ENCODE measurements around the gene PBX2. TPM values are rescaled to one million over a fixed set of nuclear protein-coding genes. Genes with fewer than 3 reads are reported as not detected.

The PBX2 gene
- total RNA-seq, 1 donor = 35.4 TPM

GRCh38 chr6:32171234-32171633 lies 18.8 kb downstream of the PBX2 start:
- DNase-seq (ENCODE audit: low read depth) = no peak
- H3K4me3 ChIP-seq (ENCODE audit: low read depth, low read length) = no peak overlapping the region
- TF ChIP-seq CTCF (IDR thresholded peaks at IDR 0.05; ENCODE audit: insufficient read depth, low read depth, low read length) = no peak

GRCh38 chr6:32170294-32170693 lies 19.7 kb downstream of the PBX2 start:
- H3K4me3 ChIP-seq (ENCODE audit: low read depth, low read length) = no peak overlapping the region
- TF ChIP-seq CTCF (IDR thresholded peaks at IDR 0.05; ENCODE audit: insufficient read depth, low read depth, low read length) = no peak
- DNase-seq (ENCODE audit: low read depth) = no peak

GRCh38 chr6:32168807-32169591 lies 21.0 kb downstream of the PBX2 start:
- TF ChIP-seq CTCF (IDR thresholded peaks at IDR 0.05; ENCODE audit: insufficient read depth, low read depth, low read length) = no peak
- DNase-seq (ENCODE audit: low read depth) = no peak
- no peak overlapping the region for H3K4me3 ChIP-seq (ENCODE audit: low read depth, low read length)

- H3K4me3 ChIP-seq (ENCODE audit: low read depth, low read length) = no peak overlapping the region
- DNase-seq (ENCODE audit: low read depth) = no peak
- TF ChIP-seq CTCF (IDR thresholded peaks at IDR 0.05; ENCODE audit: insufficient read depth, low read depth, low read length) = no peak
Observed at GRCh38 chr6:32168350-32168749, 21.7 kb downstream of the PBX2 start.

- no peak for TF ChIP-seq CTCF (IDR thresholded peaks at IDR 0.05; ENCODE audit: insufficient read depth, low read depth, low read length)
- H3K4me3 ChIP-seq (ENCODE audit: low read depth, low read length) = no peak overlapping the region
- no peak for DNase-seq (ENCODE audit: low read depth)
Observed at GRCh38 chr6:32167761-32168262, 22.2 kb downstream of the PBX2 start.

GRCh38 chr6:32167154-32167760 lies 22.7 kb downstream of the PBX2 start:
- H3K4me3 ChIP-seq (ENCODE audit: low read depth, low read length) = no peak overlapping the region
- no peak for TF ChIP-seq CTCF (IDR thresholded peaks at IDR 0.05; ENCODE audit: insufficient read depth, low read depth, low read length)
- DNase-seq (ENCODE audit: low read depth) = no peak
